Measurements from ENCODE around the gene TRAPPC11.
"Not testable (repeated sequence)": the region's sequence is repeated elsewhere in the genome, so short reads cannot be mapped to it uniquely, and the experiment has no call there.

Gene TRAPPC11

GRCh38 chr4:183718876-183719275 lies 59.8 kb downstream of the TRAPPC11 start:
- no peak for TF ChIP-seq CTCF (IDR thresholded peaks at IDR 0.05; ENCODE audit: low read depth, low read length)
- no peak overlapping the region for H3K4me3 ChIP-seq (ENCODE audit: low read depth, low read length)

- no peak for TF ChIP-seq CTCF (IDR thresholded peaks at IDR 0.05; ENCODE audit: low read depth, low read length)
- H3K4me3 ChIP-seq (ENCODE audit: low read depth, low read length), result no peak overlapping the region
Measured at GRCh38 chr4:183721207-183722081, 62.4 kb downstream of the TRAPPC11 start.

GRCh38 chr4:183722731-183723560 lies 63.9 kb downstream of the TRAPPC11 start:
- no peak for TF ChIP-seq CTCF (IDR thresholded peaks at IDR 0.05; ENCODE audit: low read depth, low read length)
- H3K4me3 ChIP-seq (ENCODE audit: low read depth, low read length), result peak overlapping the region; percentile 56

- H3K4me3 ChIP-seq (ENCODE audit: low read depth, low read length), result no peak overlapping the region
- TF ChIP-seq CTCF (IDR thresholded peaks at IDR 0.05; ENCODE audit: low read depth, low read length), result no peak
Measured at GRCh38 chr4:183723561-183724228, 64.6 kb downstream of the TRAPPC11 start.

- H3K4me3 ChIP-seq (ENCODE audit: low read depth, low read length), result not testable (repeated sequence)
Measured at GRCh38 chr4:183725585-183725984, 66.5 kb downstream of the TRAPPC11 start.

GRCh38 chr4:183727482-183727881 lies 68.4 kb downstream of the TRAPPC11 start:
- no peak for TF ChIP-seq CTCF (IDR thresholded peaks at IDR 0.05; ENCODE audit: low read depth, low read length)
- no peak overlapping the region for H3K4me3 ChIP-seq (ENCODE audit: low read depth, low read length)

GRCh38 chr4:183728223-183729068 lies 69.4 kb downstream of the TRAPPC11 start:
- no peak overlapping the region for H3K4me3 ChIP-seq (ENCODE audit: low read depth, low read length)
- TF ChIP-seq CTCF (IDR thresholded peaks at IDR 0.05; ENCODE audit: low read depth, low read length), result no peak
